Tibial nerve (tissue), 3 donors: ENCODE results near the gene IGLL1.
"Not testable (repeated sequence)": the region's sequence is repeated elsewhere in the genome, so short reads cannot be mapped to it uniquely, and the experiment has no call there.

Source experiments
- CTCF ChIP-seq, 5 experiments: fragments of 200-600 bp in 3 of 5; fragments of 450-650 bp in 2 of 5; sonication (generic) in 3 of 5; IDR thresholded peaks; one replicate each; pipeline ENCODE4 v1.5.1; 2016 to 2019; ENCODE audit warnings: antibody characterized with exemption in 5 of 5, mild to moderate bottlenecking in 3 of 5, moderate library complexity in 2 of 5
- POLR2A ChIP-seq, 2 donors: fragments of 450-650 bp; IDR thresholded peaks; one replicate each; pipeline ENCODE4 v1.6.1; 2017; ENCODE audit warnings: antibody characterized with exemption in 2 of 2, mild to moderate bottlenecking in 2 of 2, moderate library complexity in 2 of 2

GRCh38 chr22:23560215-23560614 lies 19.9 kb downstream of the IGLL1 start:
- not testable (repeated sequence) for TF ChIP-seq CTCF, POLR2A (IDR thresholded peaks at IDR 0.05)
